H1 (cell line): ENCODE data around the gene JADE1. TPM values are rescaled to one million over a fixed set of nuclear protein-coding genes. Genes with fewer than 3 reads are reported as not detected.

Experiments
- CTCF ChIA-PET: fragments of 300-600 bp; sonication (Branson Sonifier 250); formaldehyde crosslinking; loops from one replicate; lab custom pipeline; 2021; ENCODE audit not compliant: partially characterized antibody; lab: Charles Lee
- POLR2A ChIA-PET: fragments of 300-600 bp; sonication (Branson Sonifier 250); formaldehyde crosslinking; loops from one replicate; lab custom pipeline; 2021; ENCODE audit warnings: inconsistent platforms; ENCODE audit not compliant: partially characterized antibody; lab: Charles Lee
- DNase-seq, 2 experiments: peaks; one replicate each; pipeline versions ENCODE4 v3.0.0 to v3.0.0-alpha.2; 2010 to 2022; ENCODE audit warnings: low spot score in 2 of 2, low read depth in 1 of 2, mixed read lengths in 1 of 2
- FAIRE-seq: peaks from 2 replicates; lab custom pipeline; 2011; peaks lifted over from hg19 to GRCh38; lab: Jason Lieb, UNC
- H2AFZ ChIP-seq: 2 replicates; pipeline ENCODE4 v1.8.1; 2012; ENCODE audit warnings: low read length, inconsistent platforms
- H2AK5ac ChIP-seq: 2 replicates; pipeline ENCODE4 v1.6.1; 2013; ENCODE audit warnings: low read depth, low read length
- H2BK120ac ChIP-seq: replicated peaks from 2 replicates; pipeline ENCODE3; 2013; ENCODE audit warnings: low read depth, low read length, inconsistent platforms
- H2BK12ac ChIP-seq: 2 replicates; pipeline ENCODE4 v1.6.1; 2013; ENCODE audit warnings: low read depth, low read length
- H2BK15ac ChIP-seq: 2 replicates; pipeline ENCODE4 v1.6.1; 2013; ENCODE audit warnings: low read length
- H2BK20ac ChIP-seq: 2 replicates; pipeline ENCODE4 v1.6.1; 2013; ENCODE audit warnings: low read length
- H2BK5ac ChIP-seq: 2 replicates; pipeline ENCODE4 v1.6.1; 2013; ENCODE audit warnings: low read depth, low read length
- H3K14ac ChIP-seq: 2 replicates; pipeline ENCODE4 v1.6.1; 2013; ENCODE audit warnings: inconsistent platforms; ENCODE audit not compliant: insufficient read length
- H3K18ac ChIP-seq: 2 replicates; pipeline ENCODE4 v1.6.1; 2013; ENCODE audit warnings: low read length; ENCODE audit errors: extremely low read depth
- H3K23ac ChIP-seq: 2 replicates; pipeline ENCODE4 v1.6.1; 2013; ENCODE audit warnings: inconsistent platforms; ENCODE audit not compliant: insufficient read length
- H3K23me2 ChIP-seq: 2 replicates; pipeline ENCODE4 v1.6.1; 2013; ENCODE audit warnings: low read depth, low read length
- H3K27ac ChIP-seq: 2 replicates; pipeline ENCODE4 v1.6.1; 2011; ENCODE audit warnings: low read depth, low read length, inconsistent platforms
- H3K27me3 ChIP-seq, 4 experiments: replicated peaks in 1 of 4; 1 replicate in 1 of 4; 2 replicates in 3 of 4; pipeline versions ENCODE4 v1.6.1 to v1.8.1; 2011 to 2013; ENCODE audit warnings: low read length in 3 of 4, mild to moderate bottlenecking in 3 of 4, inconsistent platforms in 2 of 4, mixed read lengths in 2 of 4, moderate library complexity in 1 of 4; ENCODE audit not compliant: control insufficient read depth in 3 of 4, insufficient read depth in 3 of 4; ENCODE audit errors: extremely low read depth in 1 of 4
- H3K36me3 ChIP-seq, 4 experiments: 2 replicates each; pipeline versions ENCODE4 v1.6.1 to v1.8.1; 2011 to 2013; ENCODE audit warnings: mild to moderate bottlenecking in 4 of 4, low read length in 3 of 4, moderate library complexity in 2 of 4, control low read depth in 1 of 4, inconsistent platforms in 1 of 4; ENCODE audit not compliant: insufficient read depth in 4 of 4, control insufficient read depth in 2 of 4
- H3K4ac ChIP-seq: replicated peaks from 2 replicates; pipeline ENCODE3; 2013; ENCODE audit warnings: low read length, low read depth, mixed read lengths, inconsistent platforms; ENCODE audit not compliant: insufficient read length
- H3K4me1 ChIP-seq, 4 experiments: replicated peaks in 1 of 4; 1 replicate in 1 of 4; 2 replicates in 3 of 4; pipeline versions ENCODE4 v1.6.1 to v1.8.1; 2011 to 2013; ENCODE audit warnings: low read length in 3 of 4, inconsistent platforms in 2 of 4, mixed read lengths in 1 of 4; ENCODE audit not compliant: insufficient read depth in 4 of 4, control insufficient read depth in 3 of 4
- H3K4me2 ChIP-seq, 2 experiments: 2 replicates each; pipeline versions ENCODE4 v1.6.1 to v1.8.1; 2011 to 2013; ENCODE audit warnings: low read depth in 2 of 2, low read length in 2 of 2, control low read depth in 1 of 2, inconsistent platforms in 1 of 2, mild to moderate bottlenecking in 1 of 2; ENCODE audit not compliant: insufficient read depth in 1 of 2
- H3K4me3 ChIP-seq, 4 experiments: fragments of 200-600, 300-600 bp in 1 of 4; sonication (generic), shearing (Covaris generic), sonication (Bioruptor Twin) in 1 of 4; 2 replicates each; pipeline versions ENCODE4 v1.5.1 to v1.8.1; 2011 to 2016; ENCODE audit warnings: low read length in 4 of 4, low read depth in 3 of 4, control low read depth in 2 of 4, inconsistent platforms in 2 of 4, mild to moderate bottlenecking in 2 of 4, mixed read lengths in 1 of 4, moderate library complexity in 1 of 4; ENCODE audit not compliant: insufficient read depth in 2 of 4; ENCODE audit errors: extremely low read depth in 1 of 4
- H3K56ac ChIP-seq: replicated peaks from 2 replicates; pipeline ENCODE3; 2013; ENCODE audit warnings: low read depth, mild to moderate bottlenecking, mixed read lengths, low read length, inconsistent platforms; ENCODE audit not compliant: insufficient read length
- H3K79me1 ChIP-seq: 2 replicates; pipeline ENCODE4 v1.6.1; 2013; ENCODE audit warnings: low read depth, low read length, control low read depth
- H3K79me2 ChIP-seq, 2 experiments: 2 replicates each; pipeline versions ENCODE4 v1.6.1 to v1.8.1; 2012 to 2013; ENCODE audit warnings: low read length in 2 of 2, mild to moderate bottlenecking in 2 of 2, inconsistent platforms in 1 of 2; ENCODE audit not compliant: insufficient read depth in 2 of 2, control insufficient read depth in 1 of 2
- H3K9ac ChIP-seq, 4 experiments: replicated peaks in 1 of 4; 1 replicate in 1 of 4; 2 replicates in 3 of 4; pipeline versions ENCODE4 v1.6.1 to v1.8.1; 2011 to 2013; ENCODE audit warnings: low read depth in 3 of 4, low read length in 3 of 4, control low read depth in 2 of 4, mild to moderate bottlenecking in 2 of 4, moderate library complexity in 2 of 4, inconsistent platforms in 1 of 4; ENCODE audit errors: extremely low read depth in 1 of 4
- H3K9me3 ChIP-seq, 2 experiments: 2 replicates each; pipeline versions ENCODE4 v1.6.1 to v1.8.1; 2012 to 2013; ENCODE audit warnings: mild to moderate bottlenecking in 2 of 2, moderate library complexity in 2 of 2, control low read depth in 1 of 2, inconsistent platforms in 1 of 2, low read depth in 1 of 2, low read length in 1 of 2, mixed read lengths in 1 of 2; ENCODE audit not compliant: insufficient read depth in 2 of 2
- H4K20me1 ChIP-seq, 2 experiments: replicated peaks in 1 of 2; 2 replicates each; pipeline versions ENCODE3 to v1.8.1; 2011 to 2013; ENCODE audit warnings: inconsistent platforms in 2 of 2, low read length in 2 of 2, mild to moderate bottlenecking in 1 of 2; ENCODE audit not compliant: insufficient read depth in 2 of 2, control insufficient read depth in 1 of 2
- H4K5ac ChIP-seq: 2 replicates; pipeline ENCODE4 v1.6.1; 2013; ENCODE audit warnings: low read length, low read depth, mixed read lengths, inconsistent platforms; ENCODE audit not compliant: insufficient read length
- H4K8ac ChIP-seq: 2 replicates; pipeline ENCODE4 v1.8.0; 2013; ENCODE audit warnings: mild to moderate bottlenecking, moderate library complexity, low read length, inconsistent platforms; ENCODE audit not compliant: insufficient read depth; ENCODE audit errors: extremely low read depth
- H4K91ac ChIP-seq: replicated peaks from 2 replicates; pipeline ENCODE3; 2013; ENCODE audit warnings: low read length, mixed read lengths, inconsistent platforms; ENCODE audit not compliant: insufficient read length
- ATF3 ChIP-seq: IDR thresholded peaks from 2 replicates; pipeline ENCODE4 v1.6.1; 2011; ENCODE audit warnings: low read depth, mild to moderate bottlenecking, low read length; ENCODE audit not compliant: insufficient read depth
- BACH1 ChIP-seq: IDR thresholded peaks from 2 replicates; pipeline ENCODE4 v1.6.1; 2012; ENCODE audit warnings: low read length, improper control_type of control experiment
- EGR1 ChIP-seq: IDR thresholded peaks from 2 replicates; pipeline ENCODE4 v1.6.1; 2011; ENCODE audit warnings: low read depth, low read length, borderline replicate concordance
- GABPA ChIP-seq: IDR thresholded peaks from 2 replicates; pipeline ENCODE4 v1.6.1; 2011; ENCODE audit warnings: mild to moderate bottlenecking, low read length, moderate library complexity, borderline replicate concordance; ENCODE audit not compliant: insufficient read depth
- GTF2F1 ChIP-seq: IDR thresholded peaks from 2 replicates; pipeline ENCODE4 v1.6.1; 2012; ENCODE audit warnings: low read depth, low read length, improper control_type of control experiment, borderline replicate concordance
- NANOG ChIP-seq: IDR thresholded peaks from 2 replicates; pipeline ENCODE4 v1.6.1; 2011; ENCODE audit warnings: low read length, low read depth, mild to moderate bottlenecking, inconsistent platforms; ENCODE audit not compliant: insufficient read depth, poor library complexity, severe bottlenecking
- POLR2A ChIP-seq, 2 experiments: IDR thresholded peaks; 1 replicate in 1 of 2; 2 replicates in 1 of 2; pipeline ENCODE4 v1.6.1; 2011; ENCODE audit warnings: low read depth in 2 of 2, low read length in 2 of 2, mild to moderate bottlenecking in 2 of 2; ENCODE audit errors: control extremely low read depth in 1 of 2
- SAP30 ChIP-seq: fragments of 300-600 bp; sonication (generic); IDR thresholded peaks from 2 replicates; pipeline ENCODE4 v1.7.1; 2012; ENCODE audit warnings: low read length, moderate library complexity, mild to moderate bottlenecking, inconsistent platforms; ENCODE audit not compliant: insufficient read depth, insufficient replicate concordance
- TBP ChIP-seq: IDR thresholded peaks from 2 replicates; pipeline ENCODE4 v1.6.1; 2011; ENCODE audit warnings: low read depth, low read length, improper control_type of control experiment
- WGBS, 2 experiments: shearing (Covaris generic) in 1 of 2; methylation state at CpG; one replicate each; pipeline versions ENCODE4 v1.1.6 to v1.1.7; 2013 to 2015; ENCODE audit warnings: low lambda C conversion rate in 2 of 2, mixed read lengths in 2 of 2, inconsistent platforms in 1 of 2, low coverage in 1 of 2, missing lambda C conversion rate in 1 of 2; ENCODE audit not compliant: insufficient replicate concordance in 2 of 2, insufficient coverage in 1 of 2, insufficient read length in 1 of 2; ENCODE audit errors: extremely low coverage in 1 of 2, missing lambda C conversion rate in 1 of 2; 5-methylcytosine and 5-hydroxymethylcytosine counted together
- polyA plus RNA-seq, 7 experiments: library from polyadenylated mRNA; depleted of rRNA in 3 of 7; stranded (reverse) in 5 of 7; unstranded in 2 of 7; fragments of >200 nt in 5 of 7; fragments of 200-250 nt in 2 of 7; gene quantifications; 1 replicate in 5 of 7; 2 replicates in 1 of 7; 4 replicates in 1 of 7; pipeline versions ENCODE4 v1.2.1 to v1.2.3, GENCODE V29; 2011 to 2013; ENCODE audit warnings: missing spikeins in 2 of 7, mixed read lengths in 2 of 7
- total RNA-seq: library from RNA; stranded (reverse); fragmentation: NEBNext Ultra II Directional; extraction: Animal tissue kit (Norgen Biotek cat#: 25700); gene quantifications from 2 replicates; pipeline ENCODE4 v1.2.1, GENCODE V29; 2021

The JADE1 gene
- total and polyA plus RNA-seq, 2 of the 8 experiments (the other 6 are each of a cell fraction or from before 2014, with no cell fraction given): 37.7 to 213 TPM

GRCh38 chr4:128855621-128856020, 46.1 kb downstream of the JADE1 start:
- CTCF ChIA-PET: interaction anchor here (0.5 to 3.2 kb wide), 14 partner anchors 8 to 291 kb away, joined by 3 to 15 read pairs (median 4); no protein-coding TSS in a partner anchor
- no peak for TF ChIP-seq NANOG
- no peak for TF ChIP-seq EGR1
- no peak for TF ChIP-seq POLR2A (IDR thresholded peaks at IDR 0.05; ENCODE audit: control extremely low read depth in 1 of 2, low read depth in 2 of 2, low read length in 2 of 2)
- TF ChIP-seq GTF2F1: no peak
- no peak for TF ChIP-seq SAP30
- no peak for TF ChIP-seq TBP
- TF ChIP-seq ATF3: no peak
- TF ChIP-seq BACH1: no peak
- no peak for TF ChIP-seq GABPA

More at GRCh38 chr4:128855621-128856020, 46.1 kb downstream of the JADE1 start:
- H4K91ac ChIP-seq: no peak overlapping the region
- H4K20me1 ChIP-seq: peaks cover 21 to 33% of the 10 kb centered on the region in 2 experiments
- no peak overlapping the region for H3K56ac ChIP-seq
- H3K9me3 ChIP-seq: no peaks in the 10 kb centered on the region
- no peaks in the 10 kb centered on the region for H3K27me3 ChIP-seq
- no peak overlapping the region for H4K5ac ChIP-seq
- 97% methylated on average over 7 of the region's 7 CpGs; no CpG with 5 or more reads in 1 of the 2 experiments for WGBS, 2 experiments
- H3K14ac ChIP-seq: no peak overlapping the region
- no peak overlapping the region for H2BK15ac ChIP-seq
- no peak overlapping the region for H3K4me3 ChIP-seq
- H2BK20ac ChIP-seq: no peak overlapping the region
- no peak overlapping the region for H2AK5ac ChIP-seq
- no peak overlapping the region for H2BK12ac ChIP-seq
- POLR2A ChIA-PET: interaction anchor here (0.6 to 12.5 kb wide), 8 partner anchors 7 to 281 kb away, joined by 3 to 204 read pairs (median 6); no protein-coding TSS in a partner anchor
- H2AFZ ChIP-seq: no peak overlapping the region
- H3K79me1 ChIP-seq: peaks cover 10% of the 10 kb centered on the region
- H3K4me2 ChIP-seq: no peak overlapping the region
- no peak overlapping the region for H4K8ac ChIP-seq
- H3K36me3 ChIP-seq: peaks cover 67 to 99% (median 96%) of the 10 kb centered on the region in 4 experiments
- DNase-seq: peak in 1 of 2 experiments; percentile 35
- H2BK120ac ChIP-seq: no peak overlapping the region
- no peak overlapping the region for H3K4ac ChIP-seq
- no peak for FAIRE-seq
- peaks cover 4% of the 10 kb centered on the region; the same call in 1 of the 2 replicates for H3K23me2 ChIP-seq
- H3K4me1 ChIP-seq: no peaks in the 10 kb centered on the region; a peak in 1 of 7 replicates
- H3K18ac ChIP-seq: no peak overlapping the region
- H2BK5ac ChIP-seq: no peak overlapping the region
- no peak overlapping the region for H3K9ac ChIP-seq
- no peak overlapping the region for H3K23ac ChIP-seq
- 0 out of 2 replicates have a peak overlapping the region, but pooled peaks have one; percentile 5 for H3K27ac ChIP-seq
- peaks cover 8 to 97% of the 10 kb centered on the region in 2 experiments for H3K79me2 ChIP-seq
